Heart left ventricle (tissue), 16 donors: ENCODE data around the gene NRDE2. TPM values are rescaled to one million over a fixed set of nuclear protein-coding genes. Genes with fewer than 3 reads are reported as not detected.

Experiments
- ATAC-seq, 4 donors: fragments of 200-7000 bp; cut with Tn5 transposase; one replicate each; pipeline ENCODE4 v1.9.1; 2020 to 2022; ENCODE audit warnings: moderate library complexity in 4 of 4, mild to moderate bottlenecking in 3 of 4, moderate number of reproducible peaks in 1 of 4
- DNase-seq, 5 donors: peaks; one replicate each; pipeline ENCODE4 v3.0.0-alpha.2; 2020
- H3K27ac ChIP-seq, 12 donors: fragments of 200-600 bp; sonication (generic) in 4 of 12; one replicate each; pipeline versions ENCODE4 v1.5.0 to v1.8.0; 2016 to 2022; ENCODE audit warnings: mild to moderate bottlenecking in 2 of 12
- H3K27me3 ChIP-seq, 9 donors: fragments of 200-600 bp; sonication (generic) in 2 of 9; one replicate each; pipeline versions ENCODE4 v1.5.1 to v1.8.0; 2016 to 2022; ENCODE audit warnings: mild to moderate bottlenecking in 3 of 9
- H3K36me3 ChIP-seq, 9 donors: fragments of 200-600 bp; sonication (generic) in 2 of 9; one replicate each; pipeline versions ENCODE4 v1.5.0 to v1.8.0; 2018 to 2022; ENCODE audit warnings: mild to moderate bottlenecking in 2 of 9
- H3K4me1 ChIP-seq, 12 donors: fragments of 200-600 bp; sonication (generic) in 4 of 12; one replicate each; pipeline versions ENCODE4 v1.5.0 to v1.8.0; 2016 to 2022; ENCODE audit warnings: mild to moderate bottlenecking in 3 of 12
- H3K4me3 ChIP-seq, 12 donors: fragments of 200-600 bp; sonication (generic) in 4 of 12; one replicate each; pipeline versions ENCODE4 v1.5.0 to v1.8.0; 2017 to 2022; ENCODE audit warnings: mild to moderate bottlenecking in 9 of 12, moderate library complexity in 4 of 12
- H3K9me3 ChIP-seq, 12 donors: fragments of 200-600 bp; sonication (generic) in 4 of 12; one replicate each; pipeline versions ENCODE4 v1.5.0 to v1.8.0; 2016 to 2022; ENCODE audit warnings: mild to moderate bottlenecking in 1 of 12
- POLR2A ChIP-seq, 2 donors: fragments of 450-650 bp; IDR thresholded peaks; one replicate each; pipeline ENCODE4 v1.6.1; 2017; ENCODE audit warnings: antibody characterized with exemption in 2 of 2, mild to moderate bottlenecking in 2 of 2, moderate library complexity in 2 of 2
- WGBS, 4 donors: extraction: QIAGEN DNeasy Blood & Tissue Kit in 2 of 4; methylation state at CpG; one replicate each; pipeline versions ENCODE4 v1.1.5 to v1.1.7; 2013 to 2018; 5-methylcytosine and 5-hydroxymethylcytosine counted together
- intact Hi-C, 10 donors: fragments of 100-400 bp; cut with DNase I; formaldehyde crosslinking; loops; one replicate each; pipeline versions ENCODE4 v1.11.1 to v1.14.2; 2022
- polyA plus RNA-seq, 2 donors: library from polyadenylated mRNA; stranded (reverse); fragments of 200-250 nt; gene quantifications; one replicate each; pipeline ENCODE4 v1.2.3, GENCODE V29; 2013
- total RNA-seq, 9 donors: library from RNA; depleted of rRNA in 2 of 9; stranded (reverse); fragments of >200 nt in 2 of 9; fragmentation: NEBNext Ultra II Directional in 3 of 9; extraction: Animal tissue kit (Norgen Biotek cat#: 25700) in 3 of 9; gene quantifications; one replicate each; pipeline versions ENCODE4 v1.1.0 to v1.2.4, GENCODE V29; 2016 to 2023
- TF ChIP-seq, protein P1 (sequence below), 12 donors: fragments of 200-600 bp; sonication (generic) in 4 of 12; IDR thresholded peaks; one replicate each; pipeline versions ENCODE4 v1.5.0 to v1.8.0; 2018 to 2022; ENCODE audit warnings: antibody characterized with exemption in 12 of 12, mild to moderate bottlenecking in 5 of 12
- donor health status: ischemic (EF 13 %, LVEDD 7.1; RV severe dilation, severe dysfunction).
- donor health status: healthy with polysubstance abuse.
- donor health status: DM: no; HTN: yes; CAD: no.
- donor health status: DM: no; HTN: no; CAD: no.
- donor health status: ischemic (EF 25% LVEDD 6.9; RV normal size, moderate dysfunction).
- donor health status: ischemic (EF 25% LVEDD 5.7; RV mildly dilated, moderate dysfunction).
- donor health status: healthy.
- donor health status: DM: yes; HTN: yes; CAD: no.
- donor health status: ischemic (EF 35%, LVEDD 5.7; RV mildly dilated, moderate dysfunction).
- donor health status: nonischemic (EF 11% LVEDD 7.7; RV severe dilation, severe dysfunction).
- donor health status: DM: yes; HTN: yes; CAD: no.
- donor health status: PGD.
- donor health status: ischemic (EF 29% LVEDD 5.4; RV normal size, mild dysfunction).
- donor health status: nonischemic (EF 23%, LVEDD 6.1; RV moderate dilation, normal function).

NRDE2 gene
- total and polyA plus RNA-seq, 11 donors, result 5.2 to 15.4 (median 9.4) TPM

DNA sequence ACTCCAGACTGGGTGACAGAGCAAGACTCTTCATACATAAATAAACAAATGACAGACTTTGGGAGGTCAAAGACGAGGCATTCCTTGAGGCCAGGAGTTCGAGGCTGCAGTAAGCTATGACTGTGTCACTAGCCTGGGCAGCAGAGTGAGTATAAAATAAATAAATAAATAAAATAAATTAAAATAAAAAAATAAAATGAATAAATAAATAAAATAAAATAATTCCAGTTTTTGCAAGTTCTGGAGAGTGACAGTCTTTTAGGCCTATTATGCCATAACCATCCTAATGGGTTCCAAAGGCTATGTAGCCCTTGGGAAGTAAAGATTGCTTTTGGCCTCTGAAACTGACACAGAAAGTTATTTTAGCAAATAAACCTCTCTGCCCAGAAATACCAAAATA is 16.5 kb upstream of the NRDE2 start:
- intact Hi-C loops, result no loop called here
- H3K4me1 ChIP-seq, result no peaks in the 10 kb centered on the region
- WGBS, 4 donors, result 90 to 96% (median 95%) methylated on average over 2 of the region's 2 CpGs
- no peaks in the 10 kb centered on the region for H3K9me3 ChIP-seq
- ATAC-seq, result no peak
- no peak overlapping the region for H3K27ac ChIP-seq
- no peak for DNase-seq
- H3K27me3 ChIP-seq, result no peaks in the 10 kb centered on the region
- TF ChIP-seq POLR2A (IDR thresholded peaks at IDR 0.05), result no peak
- TF ChIP-seq, protein P1, sequence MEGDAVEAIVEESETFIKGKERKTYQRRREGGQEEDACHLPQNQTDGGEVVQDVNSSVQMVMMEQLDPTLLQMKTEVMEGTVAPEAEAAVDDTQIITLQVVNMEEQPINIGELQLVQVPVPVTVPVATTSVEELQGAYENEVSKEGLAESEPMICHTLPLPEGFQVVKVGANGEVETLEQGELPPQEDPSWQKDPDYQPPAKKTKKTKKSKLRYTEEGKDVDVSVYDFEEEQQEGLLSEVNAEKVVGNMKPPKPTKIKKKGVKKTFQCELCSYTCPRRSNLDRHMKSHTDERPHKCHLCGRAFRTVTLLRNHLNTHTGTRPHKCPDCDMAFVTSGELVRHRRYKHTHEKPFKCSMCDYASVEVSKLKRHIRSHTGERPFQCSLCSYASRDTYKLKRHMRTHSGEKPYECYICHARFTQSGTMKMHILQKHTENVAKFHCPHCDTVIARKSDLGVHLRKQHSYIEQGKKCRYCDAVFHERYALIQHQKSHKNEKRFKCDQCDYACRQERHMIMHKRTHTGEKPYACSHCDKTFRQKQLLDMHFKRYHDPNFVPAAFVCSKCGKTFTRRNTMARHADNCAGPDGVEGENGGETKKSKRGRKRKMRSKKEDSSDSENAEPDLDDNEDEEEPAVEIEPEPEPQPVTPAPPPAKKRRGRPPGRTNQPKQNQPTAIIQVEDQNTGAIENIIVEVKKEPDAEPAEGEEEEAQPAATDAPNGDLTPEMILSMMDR (IDR thresholded peaks at IDR 0.05), result no peak
- no peak overlapping the region for H3K4me3 ChIP-seq
- no peaks in the 10 kb centered on the region for H3K36me3 ChIP-seq

DNA sequence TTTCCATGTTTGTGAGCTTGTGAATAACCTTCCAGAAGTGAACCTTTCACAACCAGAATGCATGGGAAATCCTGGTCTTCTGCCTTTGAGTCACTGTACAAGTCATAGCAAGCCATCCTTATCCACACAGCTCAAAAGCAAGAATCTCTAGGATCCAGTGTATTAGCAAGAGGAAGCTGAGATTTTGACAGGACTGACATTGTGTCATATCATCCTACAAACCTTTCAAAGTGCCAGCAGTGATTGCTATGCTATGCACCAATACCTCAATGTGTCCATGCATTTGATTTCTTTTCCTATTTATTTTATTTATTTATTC is 13.5 kb upstream of the NRDE2 start:
- TF ChIP-seq, protein P1 (IDR thresholded peaks at IDR 0.05), result no peak
- TF ChIP-seq POLR2A (IDR thresholded peaks at IDR 0.05), result no peak
- Histone ChIP-seq H3K27me3 (no peaks in the 10 kb centered on the region), H3K4me3 (no peak overlapping the region), H3K36me3 (no peaks in the 10 kb centered on the region), H3K4me1 (no peaks in the 10 kb centered on the region), H3K9me3 (no peaks in the 10 kb centered on the region), H3K27ac (no peak overlapping the region)
- intact Hi-C loops, result no loop called here
- no peak for DNase-seq
- no peak for ATAC-seq

DNA sequence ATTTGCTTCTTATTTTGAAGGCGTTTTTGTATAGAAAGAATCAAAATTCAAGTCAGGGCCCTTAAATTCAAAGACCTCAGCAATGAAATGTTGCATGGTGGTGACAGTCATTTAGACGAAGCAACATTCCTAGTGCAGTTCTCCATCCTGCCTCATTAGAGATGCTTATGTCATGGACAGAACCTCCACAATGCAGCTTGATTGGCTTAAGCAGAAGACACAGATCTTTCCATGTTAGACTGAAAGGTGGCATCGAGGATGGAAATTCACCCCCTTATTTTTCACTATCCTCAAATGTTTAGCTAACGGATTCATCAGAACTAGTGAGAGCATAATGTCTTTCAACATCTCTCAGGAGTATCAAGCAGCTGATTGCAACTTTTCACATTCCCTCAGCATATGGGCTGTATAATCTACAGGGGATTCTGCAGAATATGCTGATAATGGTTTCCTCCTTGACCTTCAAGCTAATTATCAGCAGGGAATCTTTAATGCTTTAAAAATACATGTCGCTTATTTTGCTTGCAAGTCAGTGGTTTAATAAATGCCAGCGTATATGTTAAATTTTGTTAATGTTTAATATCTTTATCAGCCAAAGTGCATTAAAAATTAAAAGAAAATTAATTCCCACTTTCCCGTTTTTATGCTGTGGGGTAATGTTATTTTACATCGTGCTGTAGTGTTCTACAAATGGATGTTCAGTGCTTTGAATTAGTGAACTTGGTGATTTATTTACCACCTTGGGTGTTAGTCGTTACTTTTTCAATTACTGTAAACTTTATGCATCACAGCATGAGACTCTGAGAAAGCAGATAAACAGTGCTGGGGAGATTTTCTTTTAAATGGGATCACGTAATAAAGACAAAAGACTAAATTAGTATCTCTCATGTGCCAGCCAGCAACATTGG is 12.8 kb upstream of the NRDE2 start:
- TF ChIP-seq, protein P1 (IDR thresholded peaks at IDR 0.05), result no peak
- TF ChIP-seq POLR2A (IDR thresholded peaks at IDR 0.05), result no peak
- Histone ChIP-seq H3K4me3 (no peak overlapping the region), H3K36me3 (no peaks in the 10 kb centered on the region), H3K9me3 (no peaks in the 10 kb centered on the region), H3K27ac (no peak overlapping the region), H3K27me3 (no peaks in the 10 kb centered on the region), H3K4me1 (no peaks in the 10 kb centered on the region)
- ATAC-seq, result no peak
- no peak for DNase-seq
- WGBS, 4 donors, result 61 to 69% (median 65%) methylated on average over 10 of the region's 10 CpGs
- intact Hi-C loops, result no loop called here

DNA sequence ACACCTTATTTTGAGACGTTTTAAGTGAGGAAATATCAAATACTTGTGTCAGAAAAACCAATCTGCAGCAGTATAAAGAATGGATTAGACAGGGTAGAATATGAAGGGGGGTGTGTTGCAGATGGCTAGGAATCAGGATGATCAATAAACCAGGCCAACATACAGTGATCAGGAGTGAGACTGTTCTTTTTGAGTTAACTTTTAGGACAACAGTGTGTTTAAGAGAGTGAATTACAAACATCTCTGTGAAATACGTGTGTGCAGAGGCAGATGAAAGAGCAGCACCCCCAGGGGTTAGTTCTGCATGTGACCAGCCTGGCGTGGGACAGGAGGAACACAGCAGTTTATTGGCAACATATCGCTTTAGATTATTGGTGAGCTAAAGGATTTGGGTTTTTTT is 10.6 kb upstream of the NRDE2 start:
- intact Hi-C loops, result no loop called here
- ATAC-seq (no peak), DNase-seq (no peak)
- Histone ChIP-seq H3K9me3 (no peaks in the 10 kb centered on the region), H3K36me3 (no peaks in the 10 kb centered on the region), H3K27me3 (peaks cover 0 to 13% (median 0%) of the 10 kb centered on the region in 9 donors), H3K27ac (no peak overlapping the region), H3K4me1 (no peaks in the 10 kb centered on the region), H3K4me3 (no peak overlapping the region)
- TF ChIP-seq, protein P1 (IDR thresholded peaks at IDR 0.05), result no peak
- no peak for TF ChIP-seq POLR2A (IDR thresholded peaks at IDR 0.05)
- 57 to 68% (median 61%) methylated on average over 4 of the region's 4 CpGs for WGBS, 4 donors
